HG03520 (cell line): ENCODE measurements around the gene RGS12.

Source experiments
- ATAC-seq: cut with Tn5 transposase; IDR thresholded peaks from one replicate; pipeline ENCODE4 v1.9.1; 2021; ENCODE audit warnings: mild to moderate bottlenecking, moderate library complexity; ENCODE audit not compliant: unreplicated experiment

RGS12 gene

GRCh38 chr4:3269991-3270611, 22.7 kb upstream of the RGS12 start:
- ATAC-seq, result no peak

- no peak for ATAC-seq
Measured at GRCh38 chr4:3271131-3271530, 21.7 kb upstream of the RGS12 start.

- no peak for ATAC-seq
Measured at GRCh38 chr4:3276986-3277385, 15.8 kb upstream of the RGS12 start.

- no peak for ATAC-seq
Measured at GRCh38 chr4:3280466-3280865, 12.4 kb upstream of the RGS12 start.

GRCh38 chr4:3283483-3283882, 9.3 kb upstream of the RGS12 start:
- no peak for ATAC-seq

GRCh38 chr4:3283916-3284315, 8.9 kb upstream of the RGS12 start:
- no peak for ATAC-seq

- ATAC-seq, result no peak
Measured at GRCh38 chr4:3284734-3285557, 7.9 kb upstream of the RGS12 start.

- no peak for ATAC-seq
Measured at GRCh38 chr4:3285558-3286334, 7.1 kb upstream of the RGS12 start.

GRCh38 chr4:3286335-3287175, 6.3 kb upstream of the RGS12 start:
- ATAC-seq, result no peak

- no peak for ATAC-seq
Measured at GRCh38 chr4:3287271-3287971, 5.4 kb upstream of the RGS12 start.

GRCh38 chr4:3287972-3288570, 4.8 kb upstream of the RGS12 start:
- no peak for ATAC-seq

GRCh38 chr4:3288571-3289094, 4.2 kb upstream of the RGS12 start:
- no peak for ATAC-seq

GRCh38 chr4:3290476-3290875, 2.3 kb upstream of the RGS12 start:
- no peak for ATAC-seq

- no peak for ATAC-seq
Measured at GRCh38 chr4:3290889-3291321, 1.9 kb upstream of the RGS12 start.

GRCh38 chr4:3291411-3291968, 1.3 kb upstream of the RGS12 start:
- no peak for ATAC-seq

- peak; percentile 21 for ATAC-seq
Measured at GRCh38 chr4:3291969-3292570, 751 bp upstream of the RGS12 start.

- no peak for ATAC-seq
Measured at GRCh38 chr4:3293401-3294391, 875 bp downstream of the RGS12 start.
